GM11168 (cell line): ENCODE data around the gene NEBL.

Experiments
- in situ Hi-C: fragments of 300-500 bp; cut with MboI; formaldehyde crosslinking; loops from one replicate; pipeline ENCODE4 v1.12.0; 2022; ENCODE audit warnings: low sequenced_read_pairs; ENCODE audit not compliant: unreplicated experiment

The NEBL gene

DNA sequence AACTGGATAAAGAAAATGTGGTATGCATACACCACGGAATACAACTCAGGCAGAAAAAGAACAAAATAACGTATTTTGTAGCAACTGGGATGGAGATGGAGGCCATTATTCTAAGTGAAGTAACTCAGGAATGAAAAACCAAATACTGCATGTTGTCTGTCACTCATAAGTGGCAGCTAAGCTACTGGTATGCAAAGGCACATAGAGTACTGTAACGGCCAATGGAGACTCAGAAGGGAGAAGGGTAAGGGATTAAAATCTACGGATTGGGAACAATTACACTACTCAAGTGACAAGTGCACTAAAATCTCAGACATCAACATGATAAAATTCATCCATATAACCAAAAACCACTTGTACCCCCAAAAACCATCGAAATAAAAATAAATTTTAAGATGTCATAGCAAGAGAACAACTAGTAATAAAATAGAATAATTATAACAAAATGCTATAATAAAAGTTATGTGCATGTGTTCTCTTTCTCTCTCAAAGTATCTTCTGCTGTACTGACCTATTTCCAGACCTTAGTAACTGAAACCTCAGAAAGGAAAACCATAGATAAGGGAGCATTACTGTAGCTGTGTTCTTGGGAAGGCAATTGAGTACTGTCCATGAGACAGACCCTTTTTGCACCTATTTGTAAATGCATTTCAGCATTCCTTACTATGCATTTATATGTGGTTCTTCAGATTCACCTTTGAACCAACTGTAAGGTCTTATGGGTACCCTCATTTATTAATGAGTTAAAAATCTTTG is 6.7 kb upstream of the NEBL start:
- in situ Hi-C loops = no loop called here

DNA sequence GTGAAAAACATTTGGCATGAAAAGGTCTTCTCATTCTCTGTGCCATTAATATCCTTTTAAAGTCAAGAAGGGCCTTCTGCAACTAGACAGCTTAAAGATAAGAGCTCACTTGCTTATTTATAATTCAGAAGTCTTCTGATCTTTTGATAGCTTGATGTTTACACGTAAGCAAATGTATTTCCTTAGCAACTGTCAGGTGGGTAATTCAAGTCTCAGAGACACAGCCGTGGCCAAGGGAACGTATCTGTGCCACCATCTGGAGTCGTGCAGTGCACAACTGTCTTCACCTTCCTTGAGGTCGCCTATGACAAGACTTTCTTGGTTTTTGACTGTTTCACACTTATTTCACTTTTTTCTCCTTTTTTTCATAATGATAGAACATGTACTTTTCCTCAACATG is 4.0 kb upstream of the NEBL start:
- in situ Hi-C loops = no loop called here

DNA sequence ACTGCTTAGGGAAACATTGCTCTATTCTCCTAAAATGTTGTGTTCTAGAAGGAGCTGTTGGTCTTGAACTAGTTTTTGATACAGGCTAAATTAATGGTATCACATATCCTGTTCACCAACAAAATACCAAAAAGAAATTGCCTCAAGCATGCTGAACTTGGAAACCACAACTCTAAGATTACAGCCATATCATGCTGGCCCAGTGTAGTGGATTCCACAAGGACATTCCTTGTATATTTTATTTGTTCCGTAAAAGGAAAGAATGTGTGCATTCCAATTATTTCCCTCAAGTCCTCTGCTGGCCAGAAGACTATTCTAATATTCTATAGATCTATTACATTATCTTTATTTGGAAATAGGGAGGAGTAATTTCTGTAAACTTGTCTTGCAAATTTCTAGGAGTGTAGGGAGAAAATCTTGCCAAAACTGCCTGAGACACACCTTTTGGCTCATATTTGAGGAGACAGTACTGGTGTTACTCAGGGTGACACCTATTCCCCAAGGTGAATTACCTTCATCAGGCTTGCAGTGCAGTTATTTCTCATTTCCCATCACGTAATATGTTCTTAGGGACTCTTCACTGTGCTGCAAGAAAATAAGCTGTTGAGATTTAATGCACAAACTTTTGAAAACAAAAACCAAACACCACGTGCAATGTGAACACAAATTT is 1.9 kb upstream of the NEBL start:
- in situ Hi-C loops = loop anchor here (10.0 kb wide), 1 partner anchor 136 kb away; no protein-coding TSS in a partner anchor

DNA sequence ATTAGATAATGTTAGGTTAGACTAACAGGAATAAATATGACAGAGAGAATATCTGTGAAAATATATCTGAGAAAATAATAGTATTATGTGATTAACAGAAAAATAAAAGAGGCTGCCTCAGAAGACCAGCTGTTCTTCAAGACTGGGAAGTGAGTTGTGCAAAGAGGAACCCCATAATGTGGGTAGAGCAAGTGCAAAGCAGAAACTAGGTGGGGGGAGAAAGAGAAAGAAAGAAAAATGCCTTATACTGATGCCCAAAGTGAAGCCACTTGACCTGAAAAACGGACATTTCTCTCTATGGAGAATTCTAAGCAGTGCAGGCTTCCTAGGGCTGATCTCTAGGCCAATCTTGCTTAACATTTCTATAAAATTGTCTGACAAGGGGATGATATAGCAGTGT is 3.8 kb downstream of the NEBL start:
- in situ Hi-C loops = loop anchor here (10.0 kb wide), 1 partner anchor 142 kb away; no protein-coding TSS in a partner anchor

DNA sequence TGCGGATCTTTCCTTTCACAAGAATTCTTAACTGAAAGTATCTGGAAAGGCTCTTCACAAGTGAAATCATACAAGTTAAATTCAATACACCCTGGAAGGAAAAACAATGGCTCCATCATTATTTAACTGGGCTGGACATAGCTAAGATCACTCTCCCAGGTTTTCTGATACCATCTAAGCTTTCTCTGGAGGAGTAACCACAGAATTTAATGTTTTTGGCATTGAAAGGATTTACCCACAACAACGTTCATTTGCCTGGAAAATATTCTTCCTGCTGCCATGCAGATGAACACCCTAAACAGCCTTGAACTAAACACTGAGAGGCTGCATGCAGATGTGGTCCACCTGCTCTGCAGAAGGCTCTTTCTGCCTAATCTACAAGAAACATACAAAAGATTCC is 4.3 kb downstream of the NEBL start:
- in situ Hi-C loops = loop anchor here (10.0 kb wide), 1 partner anchor 142 kb away; no protein-coding TSS in a partner anchor

DNA sequence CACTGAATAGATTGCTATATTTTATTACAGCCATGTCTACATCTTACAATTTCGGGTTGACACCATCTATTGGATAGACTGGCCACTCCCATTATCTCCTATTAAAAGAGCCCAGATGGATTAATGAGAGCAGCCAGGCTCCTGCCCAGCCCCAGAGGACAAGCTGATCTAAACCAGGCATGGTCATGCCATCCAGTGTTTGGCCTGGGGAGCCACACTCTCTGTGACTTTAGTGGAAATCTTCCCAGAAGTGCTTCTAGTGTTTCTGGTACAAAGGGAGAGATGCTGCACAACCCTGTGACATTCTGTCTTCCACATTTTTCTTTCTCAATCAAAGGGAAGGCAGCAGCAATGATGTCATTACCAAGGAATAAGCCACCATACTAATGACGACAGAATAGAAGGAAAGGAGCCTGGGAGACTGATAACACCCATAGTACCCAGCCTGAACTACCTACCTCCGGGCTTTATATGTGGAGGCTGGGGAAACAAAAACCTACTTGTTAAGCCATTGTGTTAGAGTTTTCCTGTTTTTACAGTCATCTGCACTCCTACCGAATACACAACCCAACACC is 5.0 kb downstream of the NEBL start:
- in situ Hi-C loops = loop anchor here (10.0 kb wide), 1 partner anchor 143 kb away; no protein-coding TSS in a partner anchor

DNA sequence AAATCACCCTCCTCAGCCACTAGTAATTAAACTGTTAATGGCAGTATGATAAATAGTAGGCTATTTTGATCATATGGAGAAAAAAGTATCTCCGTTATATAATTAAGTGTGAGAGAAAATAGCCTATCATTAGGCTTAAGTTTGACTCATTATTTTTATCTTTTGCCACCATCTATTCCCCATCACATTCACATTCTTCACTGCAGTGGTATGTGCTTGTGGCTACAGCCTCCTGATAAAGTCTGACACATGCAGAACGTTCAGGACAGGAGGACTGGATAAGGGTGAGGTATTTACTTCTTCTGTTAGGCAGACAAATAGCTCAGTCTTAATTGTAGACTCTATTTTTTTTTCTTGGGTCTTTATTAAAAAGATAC is 5.8 kb downstream of the NEBL start:
- in situ Hi-C loops = loop anchor here (10.0 kb wide), 1 partner anchor 143 kb away; no protein-coding TSS in a partner anchor

DNA sequence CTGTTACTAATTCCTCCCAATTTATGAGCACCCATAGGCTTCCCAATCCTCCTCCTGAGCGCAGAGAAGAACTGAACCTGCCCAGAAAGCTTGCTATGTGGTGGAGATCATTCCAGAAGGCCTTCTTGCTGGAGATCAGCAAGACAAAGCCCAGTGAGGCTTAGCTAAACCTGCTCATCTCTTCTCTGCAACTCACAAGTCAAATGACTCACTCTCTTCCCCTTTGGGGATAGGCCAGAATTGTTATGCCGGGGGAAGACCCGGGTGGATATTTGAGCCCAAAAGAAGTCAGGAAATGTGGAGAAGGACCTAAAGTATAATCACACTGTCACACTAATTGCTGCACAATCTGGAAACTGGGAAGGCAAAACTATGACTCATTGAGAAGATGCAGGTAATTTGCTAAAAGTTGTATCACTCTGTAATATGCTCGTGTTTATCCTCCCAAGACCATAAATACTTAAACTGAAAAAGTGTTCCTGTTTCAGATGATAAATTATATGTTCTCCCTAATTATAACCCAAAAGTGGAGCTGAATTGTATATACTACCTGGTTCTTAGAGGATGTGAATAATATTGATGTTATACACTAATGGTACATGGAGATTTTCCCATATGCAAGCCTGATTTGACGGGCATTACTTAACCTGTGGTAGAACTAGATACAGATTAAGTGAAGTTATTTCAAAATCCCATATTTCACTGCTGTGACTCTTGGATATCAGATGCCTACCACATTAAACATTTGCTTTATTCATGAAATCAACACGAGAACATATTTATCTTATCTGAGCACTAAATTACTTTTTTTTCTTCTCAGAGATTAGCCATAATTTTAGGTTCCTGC is 6.4 kb downstream of the NEBL start:
- in situ Hi-C loops = loop anchor here (10.0 kb wide), 1 partner anchor 144 kb away; no protein-coding TSS in a partner anchor

DNA sequence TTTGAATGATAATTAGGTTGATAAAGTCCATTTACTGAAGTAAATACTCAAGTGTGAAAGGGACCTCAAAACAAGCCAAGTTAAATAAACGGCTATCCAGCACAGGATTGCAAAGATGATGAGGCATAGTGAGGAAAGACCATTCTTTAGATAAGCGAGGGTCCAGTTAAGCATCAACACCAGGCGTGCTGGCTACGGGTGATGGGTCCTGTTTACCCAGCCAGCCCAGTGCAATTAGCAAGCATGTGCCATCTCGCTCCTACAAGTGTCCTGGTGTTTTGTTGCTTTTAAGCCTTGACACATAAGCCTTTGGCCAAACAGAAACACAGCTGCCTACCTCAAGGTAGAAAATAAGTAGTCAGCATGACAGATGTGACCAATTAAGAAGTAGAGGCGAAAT is 7.1 kb downstream of the NEBL start:
- in situ Hi-C loops = loop anchor here (10.0 kb wide), 1 partner anchor 145 kb away; no protein-coding TSS in a partner anchor

DNA sequence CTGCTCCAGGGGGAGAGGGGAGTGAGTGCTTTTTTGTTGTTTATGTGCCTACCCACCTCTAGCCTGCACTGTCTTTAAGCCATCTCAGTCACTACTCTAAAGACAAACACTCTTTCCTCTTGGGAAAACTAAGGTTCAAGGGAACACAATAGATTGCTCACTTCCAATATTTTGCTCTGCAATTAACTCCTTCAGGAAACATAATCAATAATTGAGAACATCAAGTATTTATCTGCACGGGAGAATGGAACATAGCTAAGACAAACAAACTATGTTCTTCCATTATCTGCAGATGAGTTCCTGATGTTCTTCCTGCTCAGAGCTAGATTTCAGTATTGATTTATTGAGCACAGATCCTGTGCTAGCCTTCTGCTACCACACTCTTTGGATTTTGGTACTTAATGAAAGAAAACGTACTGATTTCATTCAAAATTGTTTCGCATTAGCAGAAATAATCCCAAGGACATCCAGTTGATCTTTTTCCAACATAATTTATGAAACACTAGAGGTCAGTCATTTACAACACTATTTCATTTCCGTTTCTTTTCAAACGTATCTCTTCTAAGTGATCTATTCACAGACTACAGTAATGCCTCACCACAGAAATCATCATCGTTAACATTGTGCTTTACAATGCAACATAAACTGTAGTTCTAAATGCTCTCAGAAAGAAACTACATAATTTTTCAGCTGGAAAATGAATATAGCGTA is 8.3 kb downstream of the NEBL start:
- in situ Hi-C loops = no loop called here

DNA sequence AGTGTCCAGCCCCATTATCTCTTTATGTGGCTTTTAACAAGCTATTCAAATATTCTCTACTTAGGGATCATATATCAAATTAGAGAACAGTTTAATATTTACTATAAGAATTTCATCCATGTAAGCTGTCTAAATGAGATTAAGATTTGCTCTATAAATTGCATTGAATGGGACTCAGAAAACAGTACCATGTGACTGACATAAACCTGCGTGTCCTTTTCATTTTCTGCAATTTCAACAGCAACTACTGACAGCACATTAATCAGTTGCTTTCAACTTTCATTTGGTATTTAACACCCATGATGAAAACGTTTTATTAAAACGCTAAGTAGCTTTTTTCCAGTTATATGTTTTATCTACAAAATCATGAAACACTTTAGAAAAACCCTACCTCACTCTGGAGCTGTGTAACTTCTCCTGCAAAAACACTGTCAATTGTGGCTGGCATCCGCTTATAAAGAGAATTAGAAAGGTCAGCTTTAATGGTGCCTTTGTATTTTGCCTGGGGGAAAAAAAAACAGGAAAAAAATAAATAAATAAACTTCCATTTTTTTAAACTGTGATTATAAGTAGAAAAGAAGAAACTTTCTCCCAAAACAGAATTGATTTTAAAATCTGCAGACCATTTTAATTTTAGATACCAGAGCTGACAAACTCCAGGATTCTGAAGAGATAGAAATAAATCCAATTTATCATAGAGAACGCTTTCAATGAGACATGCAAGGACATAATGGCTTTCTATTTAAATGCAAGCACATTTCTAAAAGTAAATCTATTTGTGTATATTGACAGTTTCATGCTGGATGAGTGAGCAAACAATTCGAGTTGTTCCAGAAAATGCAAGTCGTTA is 9.2 kb downstream of the NEBL start:
- in situ Hi-C loops = no loop called here

DNA sequence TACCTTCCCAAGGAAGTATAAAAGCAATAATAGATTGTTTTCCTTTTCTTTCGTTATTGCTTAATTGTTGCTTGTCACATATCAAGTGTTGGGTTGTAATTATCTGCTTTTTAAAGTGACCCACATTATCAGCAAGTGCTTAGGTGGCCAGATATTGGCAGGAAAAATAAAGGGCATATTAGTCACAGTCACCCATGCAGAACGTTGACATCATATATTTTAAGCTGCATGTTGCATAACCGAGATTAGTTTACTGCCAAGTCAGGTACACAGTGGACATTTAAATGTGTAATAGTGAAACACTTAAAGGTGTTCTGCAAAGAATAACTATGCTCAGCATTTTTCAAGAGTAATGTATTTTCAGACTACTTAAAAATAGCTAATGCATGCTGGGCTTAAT is 11.4 kb downstream of the NEBL start:
- in situ Hi-C loops = no loop called here

DNA sequence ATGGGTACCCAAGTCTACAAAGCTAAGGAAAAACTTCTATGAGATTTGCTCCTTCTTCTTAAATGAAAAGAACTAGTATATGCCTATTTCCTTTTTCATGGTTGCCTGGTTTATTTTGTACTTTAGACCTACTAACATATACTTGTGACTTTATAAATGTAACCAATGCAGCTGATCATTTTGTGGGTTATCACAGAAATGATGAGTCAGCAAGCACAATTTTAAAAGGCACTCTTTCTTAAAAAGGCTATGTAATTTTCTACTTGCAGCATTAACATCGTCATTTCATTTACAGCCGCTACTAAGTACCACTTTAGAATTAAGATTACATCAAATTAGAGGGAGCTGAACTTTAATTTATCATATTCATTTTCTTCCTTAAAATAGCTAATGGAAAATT is 13.6 kb downstream of the NEBL start:
- in situ Hi-C loops = no loop called here

DNA sequence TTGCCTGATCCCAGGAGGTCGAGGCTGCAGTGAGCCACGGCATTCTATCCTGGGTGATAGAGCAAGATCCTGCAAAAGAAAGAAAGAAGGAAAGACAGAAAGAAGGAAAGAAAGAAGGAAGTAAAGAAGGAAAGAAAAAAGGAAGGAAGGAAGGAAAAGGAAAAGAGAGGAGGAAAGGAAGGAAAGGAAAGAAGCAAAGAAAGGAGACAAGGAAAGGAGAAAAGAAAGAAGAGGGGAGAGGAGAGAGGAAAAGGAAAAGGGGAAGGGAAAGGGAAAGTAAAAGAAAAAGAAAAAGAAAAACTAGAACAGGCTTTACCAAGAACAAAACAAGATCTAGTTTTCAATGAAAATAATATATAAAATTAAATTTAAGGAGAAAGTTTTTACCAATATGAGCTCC is 15.0 kb downstream of the NEBL start:
- in situ Hi-C loops = no loop called here

DNA sequence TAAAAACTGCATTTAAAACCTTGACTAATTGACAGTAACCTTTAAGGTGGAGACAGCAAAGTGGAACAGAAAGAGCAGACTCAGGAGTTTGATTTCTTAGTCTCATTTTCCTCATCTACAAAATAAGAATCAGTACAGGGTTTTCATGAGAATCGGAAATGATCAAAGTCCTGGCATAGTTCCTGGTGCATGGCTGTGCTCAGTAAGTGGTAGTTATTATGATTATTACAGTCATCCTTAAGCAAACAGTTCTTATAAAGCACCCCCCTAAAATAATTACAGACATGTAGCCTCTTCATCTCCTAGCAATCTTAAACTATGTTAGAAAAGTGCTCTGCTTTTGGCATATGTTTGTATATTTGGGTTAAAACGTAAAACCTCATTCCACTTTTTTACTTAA is 18.0 kb downstream of the NEBL start:
- in situ Hi-C loops = no loop called here

DNA sequence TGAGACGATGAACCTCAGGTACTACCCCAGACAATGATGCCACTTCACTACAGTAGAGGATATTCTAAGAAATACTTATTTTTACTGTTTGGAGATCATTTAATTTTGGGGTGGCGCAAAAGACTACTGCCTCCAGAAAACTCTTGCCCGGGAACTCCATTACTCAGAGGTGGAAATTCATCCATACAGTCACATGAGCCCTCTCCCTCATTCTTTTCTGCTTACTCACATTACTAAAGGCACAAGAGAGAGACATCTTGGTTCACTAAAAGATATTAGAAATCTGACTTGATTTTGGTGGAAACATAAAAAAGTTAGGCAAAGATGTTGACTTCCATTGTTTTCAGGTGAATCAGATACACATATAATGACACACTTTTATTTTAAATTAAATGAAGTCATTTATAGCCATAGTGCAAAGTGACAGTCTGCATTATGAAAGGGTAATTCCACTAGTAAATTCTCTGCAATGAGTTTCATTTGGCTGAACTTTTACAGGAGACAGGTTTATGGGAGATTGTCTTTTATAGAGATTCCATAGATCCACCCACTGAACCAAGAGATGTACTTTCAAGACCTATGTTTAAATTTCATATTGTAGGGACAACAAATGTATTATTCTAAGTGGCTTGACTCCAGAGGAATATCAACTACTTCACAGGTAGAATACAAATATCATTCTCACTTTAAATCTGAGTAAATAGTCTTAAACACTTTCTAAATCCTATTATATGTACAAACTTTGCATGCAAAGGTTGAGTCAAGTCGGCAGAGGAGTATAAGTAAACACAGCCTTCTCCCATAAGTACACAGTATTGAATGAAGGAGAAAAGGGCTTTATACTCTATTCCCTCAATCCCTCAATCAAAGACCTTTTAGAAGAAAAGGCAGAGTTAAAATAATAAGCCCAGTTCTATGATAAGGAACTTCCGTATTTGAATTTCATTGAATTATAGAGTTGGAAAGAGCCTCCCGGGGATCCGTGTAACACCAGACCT is 18.8 kb downstream of the NEBL start:
- in situ Hi-C loops = no loop called here

DNA sequence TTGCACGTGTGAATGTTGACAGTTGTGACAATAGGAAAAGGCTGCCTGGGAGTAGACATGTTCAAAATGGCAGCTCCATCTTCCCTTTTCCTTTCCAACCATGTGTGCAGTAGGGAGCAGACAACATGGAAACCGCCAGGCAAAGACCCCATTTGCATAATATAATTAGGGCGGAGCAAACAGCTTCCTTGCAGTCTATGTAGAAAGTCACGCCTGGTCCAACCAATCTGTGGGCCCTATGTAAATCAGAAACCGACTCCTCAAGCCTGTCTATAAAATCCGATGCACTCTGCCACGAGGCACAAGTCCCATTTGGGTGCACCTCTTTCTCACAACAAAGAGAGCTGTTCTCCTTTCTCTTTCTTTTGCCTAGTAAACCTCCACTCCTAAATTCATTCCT is 19.6 kb downstream of the NEBL start:
- in situ Hi-C loops = no loop called here

DNA sequence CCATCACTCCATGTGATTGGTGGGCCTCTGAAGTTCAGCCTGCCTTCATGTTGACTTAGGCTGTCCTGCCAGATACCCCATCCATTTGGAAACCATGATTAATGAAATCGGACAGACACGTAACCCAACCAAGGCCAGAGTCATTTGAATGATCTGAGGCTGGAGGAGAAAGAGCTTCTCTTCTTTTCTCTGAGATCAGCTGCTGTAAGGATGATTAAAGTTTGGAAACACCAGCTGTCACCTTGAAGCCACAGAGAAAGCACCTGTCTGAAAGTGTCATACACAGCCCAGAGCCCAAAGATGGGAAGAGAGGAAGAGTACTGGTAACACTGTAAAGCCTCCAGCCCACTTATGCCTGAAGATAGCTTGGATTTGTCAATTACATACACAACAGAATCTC is 22.9 kb downstream of the NEBL start:
- in situ Hi-C loops = loop anchor here (25.0 kb wide), 1 partner anchor 388 kb away; no protein-coding TSS in a partner anchor
